GM12873 (cell line): ENCODE data around the gene EFHD1.

Experiments
- CTCF ChIP-seq: IDR thresholded peaks from 2 replicates; pipeline ENCODE4 v1.5.1; 2012; ENCODE audit warnings: low read depth, mild to moderate bottlenecking, moderate library complexity, low read length, control low read depth; ENCODE audit not compliant: insufficient read depth; ENCODE audit errors: missing control alignments

Gene EFHD1

GRCh38 chr2:232655392-232655791 is 22.0 kb downstream of the EFHD1 start:
- TF ChIP-seq CTCF = no peak

- TF ChIP-seq CTCF = no peak
Measured at GRCh38 chr2:232658217-232658785, 24.9 kb downstream of the EFHD1 start.

DNA sequence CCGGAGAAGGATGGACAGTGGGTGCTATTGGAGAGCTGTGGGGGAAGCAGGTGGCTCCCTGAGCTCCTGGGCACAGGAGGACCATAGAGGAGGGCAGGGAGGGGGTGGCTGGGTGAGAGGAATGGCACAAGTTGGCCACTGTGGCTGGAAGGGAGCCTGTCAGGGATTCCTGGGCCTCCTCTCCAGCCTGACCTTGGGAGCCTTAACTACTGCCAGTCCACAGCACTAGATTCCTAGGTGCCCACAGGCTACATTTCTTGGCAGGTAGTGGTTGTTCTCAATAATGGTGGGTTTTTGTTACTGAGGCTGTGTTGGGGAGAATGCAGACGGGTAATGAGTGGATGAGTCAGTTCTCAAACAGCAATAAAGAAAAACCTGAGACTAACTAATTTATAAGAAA is 26.0 kb downstream of the EFHD1 start:
- no peak for TF ChIP-seq CTCF

GRCh38 chr2:232662486-232663260 is 29.3 kb downstream of the EFHD1 start:
- no peak for TF ChIP-seq CTCF

- TF ChIP-seq CTCF = no peak
Measured at GRCh38 chr2:232666051-232666805, 32.8 kb downstream of the EFHD1 start.

GRCh38 chr2:232667989-232668583 is 34.7 kb downstream of the EFHD1 start:
- TF ChIP-seq CTCF = no peak
